HG03280 (cell line): ENCODE measurements around the gene COL27A1.

Experiments used
- ATAC-seq: cut with Tn5 transposase; IDR thresholded peaks from one replicate; pipeline ENCODE4 v1.9.1; 2021; ENCODE audit warnings: mild to moderate bottlenecking, moderate library complexity; ENCODE audit not compliant: unreplicated experiment

Gene COL27A1

DNA sequence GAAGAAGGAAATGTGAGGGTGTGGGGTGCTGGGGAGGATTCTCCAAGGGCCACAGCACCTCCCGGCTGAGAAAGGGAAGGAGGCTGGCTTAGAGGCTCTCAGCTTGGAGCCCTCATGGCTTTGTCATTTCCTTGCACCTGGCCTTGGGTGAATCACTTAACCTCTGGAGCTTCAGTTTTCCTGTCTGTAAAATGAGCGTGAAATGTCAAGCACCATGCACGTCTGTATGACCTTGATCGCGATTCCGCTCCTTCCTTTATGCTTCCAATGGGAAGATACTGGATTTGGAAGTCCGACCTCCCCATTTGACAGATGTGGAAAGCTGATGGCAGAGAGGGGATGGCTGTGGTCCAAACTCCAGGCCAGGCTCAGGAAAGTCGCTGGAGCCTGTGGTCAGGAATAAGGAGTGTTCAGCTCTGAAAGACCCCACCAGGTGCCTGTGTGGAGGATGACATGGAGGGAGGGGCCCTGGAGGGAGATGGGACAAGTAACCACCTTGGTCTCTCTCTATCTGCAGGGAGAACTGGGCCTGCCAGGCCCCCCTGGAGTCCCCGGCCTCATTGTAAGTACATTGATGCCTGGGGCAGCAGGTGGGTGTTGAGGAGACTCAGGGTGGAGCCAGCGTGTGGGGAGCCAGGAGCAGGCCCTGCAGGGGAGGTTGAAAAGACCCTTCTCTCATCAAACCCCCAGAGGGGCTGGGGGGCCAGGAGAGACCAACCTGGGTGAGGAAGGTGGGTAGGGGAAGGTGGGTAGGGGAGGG is 66.5 kb downstream of the COL27A1 start:
- no peak for ATAC-seq

DNA sequence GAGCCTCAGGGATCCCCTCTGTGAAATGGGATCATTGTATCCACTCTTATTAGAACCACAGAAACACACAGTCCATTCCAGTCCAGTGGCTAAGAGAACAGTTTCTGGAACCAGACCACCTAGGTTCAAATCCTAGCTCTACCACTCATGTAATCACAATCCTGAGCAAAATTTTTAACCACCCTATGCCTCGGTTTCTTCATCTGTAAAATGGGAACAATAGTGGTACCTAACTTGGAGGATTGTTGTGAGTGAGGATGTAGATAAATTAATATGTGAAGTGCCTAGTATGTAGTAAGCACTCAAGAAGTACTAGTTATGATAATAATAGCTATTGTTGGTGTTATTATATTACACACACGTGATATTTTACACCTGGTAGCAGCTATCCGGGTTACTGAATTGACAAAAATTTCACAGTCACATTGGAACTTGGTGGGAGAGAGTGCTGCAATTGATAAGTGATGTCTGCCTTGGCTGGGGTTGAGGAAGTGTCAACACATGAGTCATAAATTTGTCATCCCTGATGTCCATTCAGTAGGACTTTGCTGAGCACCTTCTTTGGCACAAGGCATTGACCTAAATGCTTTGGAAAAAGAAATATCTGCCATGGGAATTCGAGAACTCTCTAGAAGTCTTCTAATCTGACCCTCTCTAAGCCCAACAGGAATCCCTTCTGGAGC is 68.4 kb downstream of the COL27A1 start:
- no peak for ATAC-seq

DNA sequence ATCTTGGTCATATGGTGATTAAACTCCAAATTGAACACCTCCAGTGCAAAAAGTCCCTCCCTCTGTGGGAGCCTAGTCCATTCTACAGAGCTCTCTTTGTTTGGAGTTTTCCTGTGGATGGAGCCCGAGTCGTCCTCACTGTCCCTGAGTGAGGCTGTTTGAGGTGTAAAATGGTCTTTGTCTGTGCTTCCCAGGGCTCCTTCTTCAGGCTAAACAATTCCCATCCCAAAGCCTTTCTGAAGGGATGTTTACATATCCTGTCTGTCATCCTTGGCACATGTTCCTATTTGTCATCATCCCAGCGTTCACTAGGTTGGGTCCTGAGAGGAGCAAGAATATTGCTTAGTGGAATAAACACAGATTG is 68.9 kb downstream of the COL27A1 start:
- no peak for ATAC-seq

DNA sequence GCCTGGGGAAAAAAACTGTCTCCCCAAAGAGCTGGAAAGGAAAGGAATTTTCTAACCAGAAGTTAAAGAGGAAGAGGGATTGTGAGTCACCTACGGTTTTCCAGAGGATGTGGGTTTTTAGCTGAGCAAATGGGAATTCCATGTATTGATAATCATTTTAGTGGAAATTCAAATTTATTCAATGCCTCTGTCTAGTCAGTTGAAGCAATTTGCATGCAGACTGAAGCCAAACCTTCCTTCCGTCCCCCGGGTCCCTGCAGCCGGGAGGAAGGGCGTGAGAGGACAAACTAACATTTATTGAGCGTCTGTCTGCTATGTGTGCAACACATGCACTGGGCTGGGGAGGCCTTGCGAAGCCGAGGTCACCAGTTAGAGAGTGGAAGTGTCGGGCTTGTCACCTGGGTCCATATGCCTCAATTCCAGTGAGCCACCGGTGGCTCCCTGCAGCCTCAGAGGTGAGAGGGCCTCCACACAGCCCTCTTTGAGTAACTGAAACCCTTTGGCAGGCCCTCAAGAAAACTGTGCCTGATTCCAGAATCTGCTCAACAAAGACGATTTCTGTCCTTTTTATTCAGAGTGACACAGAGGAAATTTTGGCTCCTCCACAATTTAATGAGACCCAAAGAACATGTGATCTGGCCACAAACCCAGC is 70.3 kb downstream of the COL27A1 start:
- no peak for ATAC-seq

DNA sequence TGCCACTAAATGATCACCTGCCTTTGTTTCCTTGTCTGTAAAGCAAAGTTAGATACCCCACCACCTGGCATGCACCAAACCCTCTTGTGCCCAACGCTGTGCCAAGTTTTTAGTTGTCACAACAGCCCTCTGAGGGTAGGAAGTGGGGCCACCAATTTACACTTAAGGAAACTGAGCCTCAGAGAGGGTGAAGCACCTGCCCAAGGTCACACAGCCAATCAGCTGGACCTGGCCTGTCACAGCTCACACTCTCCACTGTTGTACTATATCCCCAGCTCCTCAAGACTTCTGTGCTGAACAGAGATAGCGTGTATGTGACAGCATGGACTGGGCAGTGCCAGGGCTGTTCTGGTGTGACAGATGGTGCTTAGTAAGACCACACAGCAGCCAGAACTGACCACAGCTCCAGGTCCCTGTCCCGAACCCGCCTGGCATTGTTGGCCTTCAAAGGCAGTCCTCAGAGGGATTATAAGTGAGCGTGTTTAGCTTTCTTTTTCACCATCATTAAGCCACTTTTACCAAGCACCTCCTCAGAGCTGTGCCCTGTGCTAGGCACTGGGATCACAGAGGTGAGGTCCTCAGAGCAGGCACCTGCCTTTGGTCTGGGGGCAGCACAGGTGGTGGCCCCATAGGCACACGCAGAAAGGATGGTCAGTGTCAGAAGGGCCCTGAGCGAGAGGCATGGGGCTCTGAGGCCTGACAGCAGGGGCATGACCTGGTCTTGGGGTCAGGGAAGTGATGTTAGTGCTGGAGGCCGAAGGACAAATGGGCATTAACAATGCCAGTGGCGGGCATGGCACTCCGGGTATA is 71.1 kb downstream of the COL27A1 start:
- ATAC-seq: no peak

DNA sequence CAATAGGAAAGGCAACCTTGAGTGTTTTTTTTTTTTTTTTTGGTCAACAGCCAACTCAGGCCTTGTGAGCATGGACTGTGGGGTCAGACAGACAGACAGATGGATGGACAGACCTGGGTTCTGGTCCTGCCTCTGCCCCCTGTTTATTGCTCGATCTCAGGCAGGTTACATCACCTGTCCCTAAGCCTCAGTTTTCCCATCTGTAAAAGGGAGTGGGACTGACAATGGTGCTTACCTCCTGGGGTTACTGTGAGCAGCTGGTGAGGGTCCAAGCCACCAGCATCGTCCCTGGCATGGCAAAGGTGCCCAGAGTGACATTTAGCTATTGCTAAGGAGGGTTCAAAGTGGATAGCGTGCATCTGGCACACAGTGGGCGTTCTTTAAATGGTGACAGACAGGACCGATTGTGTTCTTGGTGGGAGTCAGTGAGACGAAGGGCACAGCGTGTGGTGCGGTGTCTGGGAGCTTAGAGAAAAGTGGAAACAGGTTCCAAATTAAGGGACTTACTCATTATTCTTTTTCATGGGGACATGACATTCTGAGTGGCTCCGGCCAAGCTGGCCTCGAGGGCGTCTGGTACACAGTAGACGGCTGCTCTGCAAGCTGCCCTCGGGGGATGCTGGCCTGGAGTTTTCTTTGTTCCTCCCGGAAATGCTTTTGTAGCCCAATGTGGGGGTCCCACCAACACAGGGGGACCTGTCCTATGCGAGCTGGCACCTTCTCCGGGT is 72.1 kb downstream of the COL27A1 start:
- ATAC-seq: no peak

DNA sequence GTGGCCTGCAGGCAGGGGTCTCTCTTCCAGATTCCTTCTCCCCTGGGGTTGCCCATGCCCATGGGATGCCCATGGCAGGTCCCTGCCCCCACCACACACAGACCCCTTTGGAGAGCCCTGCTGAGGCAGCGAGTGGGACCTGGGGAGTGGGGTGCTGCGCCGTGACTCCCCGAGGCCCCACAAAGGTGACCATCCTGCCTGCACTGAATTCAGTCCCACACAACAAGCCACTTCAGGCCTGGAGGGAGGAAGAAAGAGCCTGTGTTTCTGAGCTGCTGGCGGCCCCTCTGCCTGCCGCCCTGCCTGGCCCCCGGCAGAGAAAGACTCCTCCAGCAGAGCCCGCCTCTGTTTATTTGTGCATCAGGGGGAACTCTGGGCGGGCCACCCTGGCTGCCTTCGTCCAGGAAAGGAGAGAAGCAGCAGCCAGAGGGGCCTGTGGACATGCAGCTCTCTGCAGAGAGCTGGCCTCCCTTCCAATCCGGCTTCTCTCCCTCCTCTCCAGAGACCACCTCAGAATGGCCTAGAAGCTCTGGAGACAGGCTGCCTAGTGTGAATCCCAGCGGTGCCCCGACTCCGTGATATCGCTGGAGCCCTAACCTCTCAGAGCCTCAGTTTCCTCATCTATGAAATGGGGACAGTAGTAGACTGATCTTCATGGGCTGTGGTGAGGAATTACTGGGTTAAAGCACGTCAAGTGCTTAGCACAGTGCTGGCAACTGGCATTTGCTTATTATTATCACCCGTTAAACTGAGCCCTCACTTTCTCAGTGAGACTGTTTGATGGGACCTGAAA is 72.9 kb downstream of the COL27A1 start:
- ATAC-seq: no peak

DNA sequence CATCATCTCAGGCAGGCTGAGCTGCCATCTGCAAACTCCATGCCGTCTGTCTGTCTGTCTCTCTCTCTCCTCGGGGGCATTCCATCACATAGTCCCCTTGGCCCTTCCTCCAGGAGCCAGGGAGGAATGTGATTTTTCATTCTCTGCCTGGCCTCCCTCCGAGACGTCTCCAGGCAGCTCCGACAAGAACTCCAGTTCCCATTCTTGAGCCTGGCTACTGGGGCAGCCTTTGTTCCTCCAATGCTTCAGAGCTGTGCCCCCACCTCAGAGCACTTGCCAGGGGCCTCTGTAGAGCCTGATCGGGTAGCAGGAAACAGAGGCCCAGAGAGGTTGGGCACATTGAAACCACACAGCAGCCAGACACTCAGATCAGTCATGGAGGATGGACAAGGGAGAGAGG is 74.0 kb downstream of the COL27A1 start:
- no peak for ATAC-seq

DNA sequence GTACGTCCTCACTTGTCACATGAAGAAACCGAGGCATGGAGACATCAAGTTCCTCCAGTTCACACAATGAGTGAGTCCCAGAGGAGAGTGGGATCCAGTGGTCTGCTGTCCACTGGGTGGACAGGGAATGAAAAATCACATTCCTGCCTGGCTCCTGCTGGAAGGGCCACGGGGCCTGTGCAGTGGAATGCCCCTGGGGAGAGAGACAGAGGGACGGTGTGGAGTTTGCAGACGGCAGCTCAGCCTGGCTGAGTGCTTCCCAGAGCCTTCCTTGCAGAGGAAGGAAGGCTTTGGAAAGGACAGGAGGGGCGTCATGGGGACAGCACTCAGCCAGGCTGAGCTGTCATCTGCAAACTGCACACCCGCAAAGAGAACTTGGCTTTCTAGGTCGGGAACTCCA is 74.7 kb downstream of the COL27A1 start:
- ATAC-seq: no peak

DNA sequence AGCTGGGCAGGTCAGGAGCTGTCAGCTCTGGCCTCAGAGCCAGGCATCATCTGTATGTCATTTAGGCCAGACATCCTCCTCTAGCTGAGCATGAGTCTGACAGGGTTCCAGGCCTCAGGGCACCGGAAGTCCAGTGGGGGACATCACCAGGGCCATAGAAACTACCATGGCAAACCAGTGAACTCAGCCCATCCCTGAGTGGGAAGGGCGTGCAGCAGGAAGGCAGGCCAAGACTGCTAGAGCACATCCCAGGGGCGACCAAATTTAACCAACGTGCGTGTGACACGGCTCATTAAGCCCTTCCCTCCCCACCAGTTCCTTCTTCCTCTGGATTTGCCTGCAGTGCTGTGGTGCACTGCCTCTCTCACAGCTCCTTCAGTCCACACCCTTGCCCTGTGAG is 75.9 kb downstream of the COL27A1 start:
- ATAC-seq: no peak

DNA sequence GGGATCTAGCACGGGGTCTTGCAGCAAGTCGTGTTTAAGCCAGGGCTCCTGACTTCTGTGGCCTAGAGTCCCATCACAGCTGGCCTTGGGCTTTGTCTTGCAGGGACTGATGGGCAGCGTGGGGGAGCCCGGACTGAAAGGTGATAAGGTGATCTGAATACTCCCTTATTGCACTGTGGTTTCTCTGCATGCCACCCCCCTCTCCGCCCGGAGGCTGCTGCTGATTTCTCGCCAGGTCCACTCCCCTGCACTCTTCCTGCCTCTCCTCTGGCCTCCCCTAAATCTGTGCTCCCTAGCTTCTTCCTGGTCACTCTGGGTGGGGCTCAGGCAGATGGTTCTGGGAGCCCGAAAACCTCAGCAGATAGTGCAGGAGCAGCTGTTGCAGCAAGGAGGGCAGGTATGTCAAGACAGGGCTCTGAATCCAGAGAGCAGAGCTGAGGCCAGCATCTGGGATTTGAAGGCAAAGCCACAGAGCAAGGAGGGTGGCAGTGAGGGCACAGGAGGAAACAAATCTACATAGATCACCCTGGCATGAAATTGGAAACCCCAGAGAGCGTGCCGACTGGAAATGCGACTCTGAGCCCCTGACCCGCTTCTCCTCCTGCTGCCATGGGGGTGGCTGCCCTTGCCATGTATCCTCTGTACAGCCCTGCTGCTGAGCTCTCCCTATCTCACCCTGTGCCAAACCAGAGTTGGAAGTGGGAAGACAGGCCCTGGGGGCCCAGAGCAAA is 76.5 kb downstream of the COL27A1 start:
- no peak for ATAC-seq

DNA sequence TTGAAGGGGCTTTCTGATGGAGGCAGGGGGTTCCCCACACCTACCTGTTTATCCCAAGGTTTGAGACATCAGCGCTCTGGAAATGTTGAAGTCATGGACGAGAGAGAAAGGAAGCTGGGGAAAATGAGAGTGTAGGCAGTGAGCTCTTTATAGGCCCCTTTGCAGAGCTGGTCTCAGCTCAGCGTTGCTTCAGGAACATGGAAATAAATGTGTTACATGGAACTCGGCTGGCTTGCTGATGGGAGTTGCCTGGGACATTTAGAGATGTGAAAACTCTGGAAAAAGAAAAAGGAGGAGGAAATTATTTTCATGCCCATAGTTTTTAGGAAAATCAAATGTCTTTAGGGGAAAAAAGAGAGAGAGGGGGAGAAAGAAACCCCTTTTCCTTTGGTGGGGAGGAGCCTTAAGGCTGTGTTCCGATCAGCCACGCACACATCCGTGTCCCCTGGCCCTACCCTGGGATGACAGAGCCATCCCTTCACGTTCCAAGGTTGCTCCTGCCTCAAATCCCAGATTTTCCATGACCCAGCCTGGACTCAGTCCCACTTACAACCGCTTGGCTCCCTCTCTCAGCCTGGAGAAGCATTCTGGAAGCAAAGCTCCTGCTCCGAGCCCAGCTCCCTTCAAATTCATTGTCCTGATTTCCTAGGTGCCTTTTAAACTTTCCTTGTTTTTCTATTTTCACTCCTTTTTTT is 78.3 kb downstream of the COL27A1 start:
- no peak for ATAC-seq

DNA sequence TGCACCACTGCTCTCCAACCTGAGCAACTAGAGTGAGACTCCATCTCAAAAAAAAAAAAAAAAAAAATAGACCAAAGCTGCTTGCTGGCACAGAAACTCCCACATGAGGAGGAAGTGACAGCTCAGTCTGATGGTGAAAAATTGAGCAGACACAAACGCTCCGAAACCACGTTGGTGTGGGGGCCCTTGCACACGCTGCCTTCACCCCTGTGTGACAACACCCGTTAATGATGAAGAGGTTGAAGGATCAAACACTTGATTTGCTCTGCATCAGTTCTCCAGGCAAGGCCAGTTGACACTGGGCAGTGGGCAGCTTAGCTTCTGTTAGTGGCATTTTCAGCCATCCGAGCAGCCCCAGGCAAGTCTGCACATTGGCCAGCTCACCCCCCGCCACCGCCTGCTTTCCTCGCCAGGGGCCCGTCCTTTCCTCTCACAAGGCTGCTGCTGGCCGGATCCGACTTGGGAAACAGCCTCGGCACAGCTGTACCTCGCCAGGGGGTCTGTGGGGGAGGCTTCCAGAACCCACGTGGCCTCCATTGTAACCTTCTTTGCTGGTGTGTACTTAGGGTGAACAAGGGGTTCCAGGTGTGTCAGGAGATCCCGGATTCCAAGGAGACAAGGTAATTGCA is 79.8 kb downstream of the COL27A1 start:
- no peak for ATAC-seq

DNA sequence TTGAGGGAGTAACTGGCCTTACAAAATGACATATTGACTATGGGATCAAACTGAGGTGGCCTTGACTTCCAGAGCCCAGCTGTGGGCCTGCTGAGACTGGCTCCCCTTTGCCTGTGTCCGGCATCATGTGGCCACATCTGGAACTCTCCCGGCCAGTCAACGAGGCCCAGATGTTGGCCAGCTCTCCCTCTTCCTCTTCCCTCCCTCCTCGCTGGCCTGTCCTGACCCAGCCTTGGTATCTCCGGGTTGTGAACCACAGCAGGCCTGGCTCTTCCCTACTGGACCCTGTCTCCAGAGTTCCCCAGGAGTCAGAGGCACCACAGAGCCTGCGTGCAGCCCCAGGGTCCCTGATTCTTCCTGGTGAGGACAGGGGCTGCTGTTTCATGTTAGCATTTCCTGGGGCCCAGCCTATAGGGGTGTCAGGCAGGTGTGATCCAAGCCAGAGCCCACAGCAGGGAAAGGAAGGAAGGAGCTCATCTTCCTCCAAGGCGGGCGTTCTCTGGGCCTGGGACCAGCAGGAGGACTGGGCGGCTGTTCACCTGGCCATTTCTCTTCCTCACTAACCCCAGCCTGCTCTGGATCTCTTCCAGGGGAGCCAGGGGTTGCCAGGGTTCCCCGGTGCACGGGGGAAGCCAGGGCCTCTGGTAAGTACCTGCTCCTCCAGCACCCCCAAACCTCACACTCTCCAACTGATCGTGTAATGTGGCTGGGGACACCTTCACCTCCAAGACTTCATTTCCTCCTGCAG is 81.2 kb downstream of the COL27A1 start:
- ATAC-seq: no peak

DNA sequence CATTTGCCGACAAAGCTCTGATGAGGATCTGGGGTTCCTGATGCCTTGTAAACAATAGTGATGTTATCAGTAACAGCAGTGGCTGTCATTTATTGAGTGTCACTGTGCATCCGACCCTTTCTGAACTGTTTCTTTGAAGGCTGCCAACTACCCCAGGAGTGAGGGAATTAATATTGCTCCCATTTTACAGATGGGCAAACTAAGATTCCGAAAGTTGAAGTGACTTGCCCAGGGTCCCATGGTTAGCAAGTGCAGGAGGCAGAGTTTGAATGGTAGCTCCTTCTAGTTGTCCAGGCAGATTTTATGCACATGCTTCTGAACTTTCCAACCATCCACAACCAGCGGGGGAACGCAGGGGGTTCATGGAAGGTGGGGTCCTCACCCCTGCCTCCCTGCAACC is 81.9 kb downstream of the COL27A1 start:
- no peak for ATAC-seq

DNA sequence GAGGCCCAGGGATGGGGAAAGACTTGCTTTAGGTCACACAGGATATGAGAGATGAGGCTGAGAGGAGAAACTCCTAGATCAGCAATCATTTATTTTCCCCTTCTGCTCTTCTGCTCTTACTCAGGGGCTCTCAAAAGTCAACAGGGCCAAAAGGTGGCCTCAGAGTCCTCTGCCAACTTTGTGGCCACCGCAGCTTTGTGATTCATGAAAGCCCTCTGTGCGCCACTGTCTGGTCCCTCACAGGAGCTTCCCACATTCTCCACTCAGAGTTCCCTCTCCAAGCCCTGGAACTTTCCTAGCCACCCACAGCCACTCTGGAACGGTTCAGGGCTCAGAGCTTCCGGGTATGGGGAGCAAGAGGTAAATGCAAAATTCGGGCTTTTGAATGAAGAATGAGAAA is 82.4 kb downstream of the COL27A1 start:
- ATAC-seq: no peak

DNA sequence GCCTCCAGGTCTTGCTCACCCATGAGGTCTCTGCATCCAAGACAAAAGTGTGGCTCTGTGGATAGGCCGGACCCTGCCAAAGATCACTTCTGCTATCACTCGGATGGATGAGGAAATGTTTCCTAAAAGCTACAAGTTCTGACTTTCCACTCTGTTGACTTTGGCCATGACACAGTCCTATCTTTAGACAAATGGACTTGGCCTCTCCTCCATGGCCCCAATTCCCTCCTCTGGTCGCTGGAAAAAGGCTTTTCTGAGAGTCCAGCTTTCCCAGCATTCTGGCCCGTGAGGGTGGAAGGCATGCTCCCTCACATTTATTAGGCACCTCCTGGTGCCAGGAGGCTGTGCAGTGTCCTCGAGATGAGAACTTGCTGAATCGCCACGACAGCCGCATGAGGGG is 83.1 kb downstream of the COL27A1 start:
- ATAC-seq: no peak
